SKM-1 treated with dmso at 0.1 percent for 144 hours (cell line): ENCODE results near the gene RPP21.
"Not testable (repeated sequence)": the region's sequence is repeated elsewhere in the genome, so short reads cannot be mapped to it uniquely, and the experiment has no call there.

ENCODE experiments used
- DNase-seq: peaks from one replicate; lab custom pipeline; 2025; ENCODE audit not compliant: unreplicated experiment; lab: John Stamatoyannopoulos, UW

The RPP21 gene

GRCh38 chr6:30329331-30329730 lies 15.6 kb upstream of the RPP21 start:
- peak; percentile 31 for DNase-seq

- no peak for DNase-seq
Observed at GRCh38 chr6:30331981-30332380, 13.0 kb upstream of the RPP21 start.

DNA sequence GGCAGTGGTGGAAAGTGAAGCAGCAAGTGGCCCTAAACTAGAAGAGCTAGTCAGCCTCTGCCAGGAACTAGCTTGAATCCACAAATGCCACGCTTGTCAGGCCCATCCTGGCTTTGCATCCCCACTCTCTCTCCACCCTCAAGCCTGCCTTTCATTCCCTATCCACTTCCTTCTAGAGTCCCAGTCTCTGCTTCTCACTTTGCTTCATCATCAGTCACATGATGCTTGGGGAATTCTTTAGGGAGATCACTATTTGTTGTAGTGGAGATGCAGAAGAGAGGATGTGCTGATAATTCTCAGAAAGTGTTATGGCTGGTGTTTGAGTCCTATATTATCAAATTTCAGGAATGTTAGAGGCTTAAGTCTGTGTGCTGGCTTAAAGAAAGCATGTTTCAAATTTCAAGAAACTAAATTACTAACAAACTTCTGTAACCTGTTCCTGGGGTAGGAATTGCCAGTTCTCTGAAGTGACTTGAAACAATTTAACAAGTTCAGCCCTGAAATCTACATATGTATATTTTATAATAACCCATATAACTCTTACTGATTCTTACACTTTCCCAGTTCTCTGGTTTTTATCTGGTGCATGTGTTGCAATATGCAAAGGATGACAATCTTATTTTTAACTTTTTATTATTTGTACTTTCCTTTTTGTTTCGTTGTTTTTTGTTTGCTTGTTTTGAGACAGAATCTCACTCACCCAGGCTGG lies 10.7 kb upstream of the RPP21 start:
- no peak for DNase-seq

GRCh38 chr6:30340589-30341054 lies 4.3 kb upstream of the RPP21 start:
- DNase-seq: no peak

GRCh38 chr6:30341218-30341617 lies 3.7 kb upstream of the RPP21 start:
- no peak for DNase-seq

DNA sequence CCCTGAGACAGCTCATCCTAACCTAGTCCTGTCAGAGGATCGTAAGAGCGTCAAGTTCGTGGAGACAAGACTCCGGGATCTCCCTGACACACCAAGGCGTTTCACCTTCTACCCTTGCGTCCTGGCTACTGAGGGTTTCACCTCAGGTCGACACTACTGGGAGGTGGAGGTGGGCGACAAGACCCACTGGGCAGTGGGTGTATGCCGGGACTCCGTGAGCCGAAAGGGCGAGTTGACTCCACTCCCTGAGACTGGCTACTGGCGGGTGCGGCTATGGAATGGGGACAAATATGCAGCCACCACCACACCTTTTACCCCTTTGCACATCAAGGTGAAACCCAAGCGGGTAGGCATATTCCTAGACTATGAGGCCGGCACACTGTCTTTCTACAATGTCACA lies 3.2 kb upstream of the RPP21 start:
- DNase-seq: no peak

DNA sequence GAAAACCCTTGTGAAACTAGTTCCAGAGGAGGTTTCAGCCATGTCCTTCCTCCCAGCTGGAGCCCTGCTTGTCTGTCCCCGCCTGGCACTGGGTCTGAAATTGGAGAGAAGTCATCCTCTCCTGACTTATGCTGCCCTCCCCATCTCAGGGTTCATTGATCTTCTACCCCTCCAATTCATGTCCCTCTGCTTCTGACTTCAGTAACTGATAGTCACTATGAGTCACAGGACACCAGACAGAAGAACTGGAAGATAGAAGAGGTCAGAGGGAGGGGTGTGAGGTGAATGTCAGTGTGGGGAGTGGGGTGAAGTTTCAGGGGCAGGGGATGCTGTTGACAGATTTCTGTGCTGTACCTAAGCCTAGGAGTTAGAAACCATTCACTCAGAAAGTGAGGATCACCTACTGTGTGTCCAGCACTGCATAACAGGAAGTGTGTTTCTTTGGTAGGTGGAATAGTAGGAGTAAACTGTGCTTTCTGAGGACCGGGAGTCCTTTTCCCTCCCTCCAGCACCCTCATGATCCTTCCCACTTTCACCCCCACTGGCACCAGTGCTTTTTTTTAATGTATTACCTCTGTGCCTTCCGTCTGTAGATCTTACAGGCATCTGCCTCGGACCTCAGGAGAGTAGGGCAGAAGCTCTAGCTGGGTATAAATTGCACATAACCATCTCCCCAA lies 627 bp upstream of the RPP21 start:
- no peak for DNase-seq

DNA sequence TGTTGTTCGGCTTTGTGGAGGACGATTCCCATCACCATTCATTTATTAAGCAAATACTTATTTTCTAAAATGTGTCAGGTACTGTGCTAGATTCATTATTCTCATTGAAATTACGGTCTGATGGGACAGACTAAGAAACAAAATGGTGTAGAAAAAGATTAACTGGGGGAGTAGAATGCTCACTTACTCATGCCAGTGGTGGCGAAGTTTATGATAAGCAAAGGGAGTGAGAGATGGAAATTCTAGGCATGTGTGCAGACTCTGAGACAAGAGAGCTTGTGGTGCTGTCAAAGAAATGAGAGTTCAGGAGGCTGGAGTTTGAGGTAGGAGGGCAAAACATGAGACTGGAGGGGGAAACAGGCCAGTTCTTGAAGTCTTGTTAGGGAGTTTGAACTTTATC lies 896 bp downstream of the RPP21 start:
- DNase-seq: no peak

- no peak for DNase-seq
Observed at GRCh38 chr6:30348957-30349356, 4.0 kb downstream of the RPP21 start.

- no peak for DNase-seq
Observed at GRCh38 chr6:30349421-30350177, 4.6 kb downstream of the RPP21 start.

- DNase-seq: no peak
Observed at GRCh38 chr6:30350524-30350923, 5.6 kb downstream of the RPP21 start.

GRCh38 chr6:30352550-30352949 lies 7.6 kb downstream of the RPP21 start:
- DNase-seq: no peak

DNA sequence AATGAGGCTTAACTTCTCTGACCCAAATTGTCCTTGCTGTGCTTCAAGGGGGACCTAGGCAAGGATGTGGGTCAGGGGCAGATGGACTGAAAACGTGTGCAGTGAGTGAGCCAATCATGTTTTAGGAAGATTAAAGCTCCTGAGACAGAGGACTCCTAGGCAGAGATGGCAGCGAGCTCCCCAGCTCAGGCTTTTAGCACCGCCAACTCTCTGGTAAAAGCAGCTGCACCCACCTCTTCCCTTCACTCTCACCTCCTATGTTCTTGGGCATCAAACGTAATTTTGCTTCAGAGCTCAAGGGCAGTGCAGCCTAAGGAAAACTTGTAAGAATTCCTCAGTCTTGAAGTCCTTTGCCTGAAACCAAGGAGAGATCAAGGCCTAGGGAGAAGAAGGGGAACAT lies 10.3 kb downstream of the RPP21 start:
- DNase-seq: no peak

DNA sequence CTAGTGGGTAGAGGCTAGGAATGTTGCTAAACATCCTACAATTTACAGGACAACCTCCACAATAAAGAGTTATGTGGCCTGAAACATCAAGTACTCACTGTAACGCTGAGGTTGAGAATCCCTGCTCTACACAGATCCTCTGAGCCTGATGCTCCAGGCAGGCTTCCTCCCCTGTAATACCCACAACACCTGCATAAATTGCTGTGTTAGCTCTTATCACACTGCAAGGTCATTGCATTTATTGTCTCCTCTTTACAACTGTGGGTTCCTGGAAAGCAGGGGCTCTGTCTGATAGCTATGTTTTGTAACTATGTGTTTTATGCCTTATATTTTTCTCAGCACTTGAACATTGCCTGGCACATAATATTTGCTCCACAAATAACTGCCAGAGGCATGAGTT lies 11.6 kb downstream of the RPP21 start:
- DNase-seq: no peak

GRCh38 chr6:30357678-30358540 lies 13.0 kb downstream of the RPP21 start:
- DNase-seq: peak; percentile 29

DNA sequence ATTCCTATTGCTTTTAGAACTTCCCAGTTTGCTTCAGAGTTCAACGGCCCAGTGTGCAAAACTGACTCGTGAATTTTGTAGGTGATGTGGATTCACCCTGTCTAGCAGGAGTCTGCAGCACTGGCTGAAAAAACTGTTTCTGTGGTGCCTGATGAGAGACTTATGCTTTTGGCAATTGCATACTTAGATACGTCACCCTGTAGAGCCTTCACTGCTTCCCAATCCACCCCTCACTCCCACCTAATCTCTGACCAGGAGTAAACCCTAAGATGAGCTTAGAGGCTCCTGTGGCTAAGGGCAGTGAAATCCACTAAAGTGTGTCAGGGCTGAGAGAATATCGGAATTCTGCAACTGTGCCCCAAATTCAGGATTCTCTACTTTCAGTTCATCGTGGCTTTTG lies 14.3 kb downstream of the RPP21 start:
- DNase-seq: no peak

GRCh38 chr6:30360139-30360538 lies 15.2 kb downstream of the RPP21 start:
- no peak for DNase-seq

DNA sequence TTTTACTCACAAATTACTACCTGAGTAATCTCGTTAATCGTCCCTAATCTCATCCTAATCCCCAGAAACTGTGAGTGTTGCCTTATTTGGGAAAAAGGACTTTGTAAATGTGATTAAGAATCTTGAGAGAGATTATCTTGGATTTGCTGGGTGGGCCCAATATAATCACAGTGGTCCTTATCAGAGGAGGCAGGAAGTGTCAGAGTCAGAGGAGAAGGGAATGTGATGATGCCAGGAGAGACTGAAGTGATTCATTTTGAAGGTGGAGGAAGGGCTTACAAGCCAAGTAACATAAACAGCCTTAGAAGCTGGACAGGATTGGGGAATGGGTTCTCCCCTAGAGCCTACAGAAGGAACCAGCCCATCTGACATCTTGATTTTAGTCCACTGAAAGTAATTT lies 16.7 kb downstream of the RPP21 start:
- no peak for DNase-seq

GRCh38 chr6:30363459-30363858 lies 18.5 kb downstream of the RPP21 start:
- no peak for DNase-seq

- DNase-seq: no peak
Observed at GRCh38 chr6:30364591-30364990, 19.6 kb downstream of the RPP21 start.

- DNase-seq: not testable (repeated sequence)
Observed at GRCh38 chr6:30369280-30369679, 24.3 kb downstream of the RPP21 start.
